H9 (cell line): ENCODE results near the gene TRIM67. TPM values are rescaled to one million over a fixed set of nuclear protein-coding genes. Genes with fewer than 3 reads are reported as not detected.

Experiments used
- DNase-seq: peaks from one replicate; pipeline ENCODE4 v3.0.0-alpha.2; 2017
- H2AFZ ChIP-seq: one replicate; pipeline ENCODE4 v1.6.1; 2013; ENCODE audit warnings: mild to moderate bottlenecking, low read length, control low read depth, moderate library complexity
- H2AK5ac ChIP-seq: 2 replicates; pipeline ENCODE4 v1.6.1; 2013; ENCODE audit warnings: low read length, control low read depth, mixed read lengths; ENCODE audit not compliant: insufficient read length
- H2BK120ac ChIP-seq: one replicate; pipeline ENCODE4 v1.6.1; 2013; ENCODE audit warnings: low read depth, mild to moderate bottlenecking, low read length, control low read depth, inconsistent platforms; ENCODE audit not compliant: poor library complexity, severe bottlenecking
- H2BK12ac ChIP-seq: 2 replicates; pipeline ENCODE4 v1.6.1; 2013; ENCODE audit warnings: low read length, control low read depth, mixed read lengths, low read depth; ENCODE audit not compliant: insufficient read length
- H2BK15ac ChIP-seq: 2 replicates; pipeline ENCODE4 v1.6.1; 2013; ENCODE audit warnings: low read depth, low read length, control low read depth
- H2BK20ac ChIP-seq: one replicate; pipeline ENCODE4 v1.6.1; 2013; ENCODE audit warnings: low read depth, mild to moderate bottlenecking, low read length, control low read depth, inconsistent platforms; ENCODE audit not compliant: poor library complexity, severe bottlenecking
- H2BK5ac ChIP-seq: 2 replicates; pipeline ENCODE4 v1.6.1; 2013; ENCODE audit warnings: low read length, control low read depth, mixed read lengths; ENCODE audit not compliant: insufficient read length
- H3K14ac ChIP-seq: 2 replicates; pipeline ENCODE4 v1.6.1; 2013; ENCODE audit warnings: low read length, control low read depth; ENCODE audit not compliant: insufficient read depth
- H3K18ac ChIP-seq: 2 replicates; pipeline ENCODE4 v1.6.1; 2013; ENCODE audit warnings: low read depth, mild to moderate bottlenecking, mixed read lengths, low read length, control low read depth; ENCODE audit not compliant: insufficient read length
- H3K23ac ChIP-seq: 2 replicates; pipeline ENCODE4 v1.6.1; 2013; ENCODE audit warnings: low read length, control low read depth, mixed read lengths, low read depth; ENCODE audit not compliant: insufficient read length
- H3K23me2 ChIP-seq: 2 replicates; pipeline ENCODE4 v1.6.1; 2013; ENCODE audit warnings: low read depth, mild to moderate bottlenecking, mixed read lengths, low read length, control low read depth; ENCODE audit not compliant: insufficient read length, poor library complexity, severe bottlenecking
- H3K27ac ChIP-seq: 2 replicates; pipeline ENCODE4 v1.5.1; 2013; ENCODE audit warnings: low read length, control low read depth, mixed read lengths, low read depth; ENCODE audit not compliant: insufficient read length
- H3K27me3 ChIP-seq: 2 replicates; pipeline ENCODE4 v1.6.1; 2013; ENCODE audit warnings: low read length, control low read depth, inconsistent platforms; ENCODE audit not compliant: insufficient read depth
- H3K4ac ChIP-seq: 2 replicates; pipeline ENCODE4 v1.6.1; 2013; ENCODE audit warnings: low read depth, mild to moderate bottlenecking, control low read depth, inconsistent platforms, low read length, moderate library complexity
- H3K4me1 ChIP-seq: 2 replicates; pipeline ENCODE4 v1.6.1; 2013; ENCODE audit warnings: low read length, control low read depth, inconsistent platforms; ENCODE audit not compliant: insufficient read depth
- H3K4me2 ChIP-seq: 2 replicates; pipeline ENCODE4 v1.6.1; 2013; ENCODE audit warnings: low read length, control low read depth, mixed read lengths; ENCODE audit not compliant: insufficient read length, insufficient read depth
- H3K56ac ChIP-seq: 2 replicates; pipeline ENCODE4 v1.6.1; 2013; ENCODE audit warnings: low read depth, mild to moderate bottlenecking, mixed read lengths, low read length, control low read depth; ENCODE audit not compliant: insufficient read length
- H3K79me1 ChIP-seq: 2 replicates; pipeline ENCODE4 v1.6.1; 2013; ENCODE audit warnings: low read depth, mild to moderate bottlenecking, moderate library complexity, low read length, control low read depth, inconsistent platforms; ENCODE audit not compliant: insufficient read depth, poor library complexity, severe bottlenecking
- H3K79me2 ChIP-seq: 2 replicates; pipeline ENCODE4 v1.6.1; 2013; ENCODE audit warnings: low read length, control low read depth, inconsistent platforms; ENCODE audit not compliant: insufficient read depth
- H3K9ac ChIP-seq: 2 replicates; pipeline ENCODE4 v1.6.1; 2013; ENCODE audit warnings: low read length, control low read depth, mixed read lengths; ENCODE audit not compliant: insufficient read length; ENCODE audit errors: extremely low read depth
- H3K9me3 ChIP-seq: one replicate; pipeline ENCODE4 v1.6.1; 2013; ENCODE audit warnings: low read depth, low read length, inconsistent platforms; ENCODE audit not compliant: control insufficient read depth
- H3T11ph ChIP-seq: one replicate; pipeline ENCODE4 v1.6.1; 2013; ENCODE audit warnings: mild to moderate bottlenecking, low read length, control low read depth, inconsistent platforms
- H4K20me1 ChIP-seq: one replicate; pipeline ENCODE4 v1.6.1; 2013; ENCODE audit not compliant: control insufficient read depth, insufficient read length, insufficient read depth
- H4K5ac ChIP-seq: 2 replicates; pipeline ENCODE4 v1.6.1; 2013; ENCODE audit warnings: low read depth, mild to moderate bottlenecking, mixed read lengths, low read length, control low read depth; ENCODE audit not compliant: insufficient read length
- H4K8ac ChIP-seq: replicated peaks from 2 replicates; pipeline ENCODE4 v1.6.1; 2013; ENCODE audit warnings: low read length, control low read depth, mixed read lengths, low read depth; ENCODE audit not compliant: insufficient read length
- H4K91ac ChIP-seq: 2 replicates; pipeline ENCODE4 v1.6.1; 2013; ENCODE audit warnings: low read depth, mild to moderate bottlenecking, moderate library complexity, mixed read lengths, low read length, control low read depth; ENCODE audit not compliant: insufficient read length
- H3K27ac Mint-ChIP-seq, 3 experiments: 2 replicates in 2 of 3; 3 replicates in 1 of 3; pipeline ENCODE4 v1.8.0; 2020 to 2021; ENCODE audit warnings: mixed read lengths in 3 of 3, mild to moderate bottlenecking in 1 of 3, moderate library complexity in 1 of 3
- H3K27me3 Mint-ChIP-seq: 2 replicates; pipeline ENCODE4 v1.8.0; 2021; ENCODE audit warnings: low read depth, mild to moderate bottlenecking, moderate library complexity, mixed read lengths
- H3K36me3 Mint-ChIP-seq, 3 experiments: 2 replicates in 2 of 3; 3 replicates in 1 of 3; pipeline ENCODE4 v1.8.0; 2020 to 2021; ENCODE audit warnings: low read depth in 3 of 3, mixed read lengths in 3 of 3; ENCODE audit not compliant: insufficient read depth in 1 of 3
- H3K4me1 Mint-ChIP-seq, 2 experiments: 2 replicates each; pipeline ENCODE4 v1.8.0; 2020; ENCODE audit warnings: mixed read lengths in 2 of 2
- H3K4me3 Mint-ChIP-seq, 2 experiments: 2 replicates in 1 of 2; 3 replicates in 1 of 2; pipeline ENCODE4 v1.8.0; 2020 to 2021; ENCODE audit warnings: mild to moderate bottlenecking in 2 of 2, mixed read lengths in 2 of 2, moderate library complexity in 1 of 2
- H3K9me3 Mint-ChIP-seq, 2 experiments: 2 replicates in 1 of 2; 3 replicates in 1 of 2; pipeline ENCODE4 v1.8.0; 2020; ENCODE audit warnings: mild to moderate bottlenecking in 2 of 2, mixed read lengths in 2 of 2, moderate library complexity in 1 of 2
- CTCF ChIP-seq: fragments of 200-600 bp; sonication (generic); conservative IDR thresholded peaks from 3 replicates; pipeline ENCODE4 v1.8.0; 2021; ENCODE audit warnings: antibody characterized with exemption, mild to moderate bottlenecking
- WGBS: extraction: QIAGEN DNeasy Blood & Tissue Kit; methylation state at CpG from one replicate; pipeline ENCODE4 v1.1.7; 2013; ENCODE audit warnings: missing lambda C conversion rate, low lambda C conversion rate, mixed read lengths; ENCODE audit not compliant: insufficient read length; ENCODE audit errors: extremely low coverage; 5-methylcytosine and 5-hydroxymethylcytosine counted together
- total RNA-seq: library from RNA; stranded (reverse); gene quantifications from 2 replicates; pipeline ENCODE4 v1.2.1, GENCODE V29; 2021

The TRIM67 gene
- total RNA-seq, 1 experiment from 2014 or later = not detected

DNA sequence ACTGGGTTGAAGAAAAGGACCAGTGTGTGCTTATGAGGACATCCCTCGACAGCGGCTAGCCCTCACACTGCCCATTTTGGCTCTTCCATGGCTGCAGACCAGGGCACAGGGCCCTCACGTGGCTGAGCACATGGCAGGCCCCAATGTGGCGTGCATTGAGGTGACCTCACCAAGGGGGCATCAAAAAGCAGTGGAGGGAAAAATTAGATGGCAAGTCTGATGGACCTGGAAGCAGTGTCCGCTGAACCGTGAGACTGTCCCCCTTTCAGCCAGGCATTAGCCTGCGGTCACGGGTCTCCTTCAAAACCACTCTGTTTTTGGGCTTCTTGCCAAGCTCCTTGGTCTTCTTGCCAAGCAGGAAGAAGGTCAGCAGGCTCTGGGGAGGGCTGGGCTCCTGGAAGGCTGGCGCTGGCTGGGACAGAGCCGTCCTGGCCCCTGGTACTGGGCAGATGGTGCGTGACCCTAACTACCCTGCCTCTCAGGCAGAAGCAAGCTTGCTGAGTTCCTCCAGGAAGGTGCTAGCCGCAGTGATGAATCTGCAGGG lies 30.8 kb downstream of the TRIM67 start:
- no peak overlapping the region for H3K27ac ChIP-seq
- H3K4me3 Mint-ChIP-seq = no peak overlapping the region
- H3K79me2 ChIP-seq = no peaks in the 10 kb centered on the region
- no peak overlapping the region for H4K8ac ChIP-seq
- H2BK20ac ChIP-seq = no peak overlapping the region
- no peak overlapping the region for H4K91ac ChIP-seq
- H3K9ac ChIP-seq = no peak overlapping the region
- no peak overlapping the region for H2BK5ac ChIP-seq
- no peak for TF ChIP-seq CTCF
- peaks cover 0 to 11% (median 0%) of the 10 kb centered on the region in 3 experiments; a peak in 3 of 7 replicates for H3K36me3 Mint-ChIP-seq
- no peak overlapping the region; the same call in 1 of the 2 replicates for H3K14ac ChIP-seq
- no peak overlapping the region for H3T11ph ChIP-seq
- H2BK120ac ChIP-seq = no peak overlapping the region
- WGBS = no CpG with 5 or more reads among the region's 12 CpGs
- H2AK5ac ChIP-seq = no peak overlapping the region
- H3K56ac ChIP-seq = no peak overlapping the region
- H3K27ac Mint-ChIP-seq = no peak overlapping the region
- H3K27me3 Mint-ChIP-seq = peaks cover 99% of the 10 kb centered on the region
- no peaks in the 10 kb centered on the region for H3K9me3 ChIP-seq
- H3K27me3 ChIP-seq = no peaks in the 10 kb centered on the region; the same call in 1 of the 2 replicates
- no peak overlapping the region for H2BK12ac ChIP-seq
- H3K4me1 Mint-ChIP-seq = peaks cover 12 to 13% of the 10 kb centered on the region in 2 experiments
- no peak overlapping the region for H2BK15ac ChIP-seq
- no peak overlapping the region for H3K4ac ChIP-seq
- H3K18ac ChIP-seq = no peak overlapping the region
- H3K79me1 ChIP-seq = no peaks in the 10 kb centered on the region
- no peak overlapping the region for H3K4me2 ChIP-seq
- no peaks in the 10 kb centered on the region for H3K4me1 ChIP-seq
- no peaks in the 10 kb centered on the region for H3K23me2 ChIP-seq
- no peak for DNase-seq
- no peaks in the 10 kb centered on the region for H4K20me1 ChIP-seq
- no peak overlapping the region for H4K5ac ChIP-seq
- no peak overlapping the region for H3K23ac ChIP-seq
- peaks cover 7 to 10% of the 10 kb centered on the region in 2 experiments; a peak in 4 of 5 replicates for H3K9me3 Mint-ChIP-seq
- H2AFZ ChIP-seq = no peak overlapping the region
